ENCODE measurements around the gene NAALADL2. TPM values are rescaled to one million over a fixed set of nuclear protein-coding genes. Genes with fewer than 3 reads are reported as not detected.

Gene NAALADL2
- total and polyA plus RNA-seq, 2 of the 4 experiments (the other 2 are of a cell fraction), result 3.8 to 19.2 TPM

DNA sequence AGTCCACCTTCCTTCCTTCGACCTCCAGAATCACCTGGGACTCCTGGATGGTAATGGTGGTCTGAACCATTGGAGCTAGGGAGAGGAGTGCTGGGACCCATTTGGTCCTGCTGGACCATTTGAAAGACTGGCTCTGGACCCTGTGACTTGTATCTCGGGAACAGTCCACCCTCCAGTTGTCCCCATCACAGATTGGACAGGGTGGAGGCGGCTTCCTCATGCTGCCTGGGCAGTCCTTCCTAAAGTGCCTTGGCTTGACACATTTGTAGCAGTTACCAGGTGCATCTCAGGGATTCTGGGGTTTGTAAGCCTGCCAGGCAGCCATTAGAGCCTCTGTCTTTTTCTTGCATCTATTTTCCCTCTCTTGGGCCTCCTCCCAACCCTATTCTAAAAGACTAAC is 758.1 kb downstream of the NAALADL2 start:
- Histone ChIP-seq H3K36me3 (ENCODE audit: control insufficient read depth, insufficient read depth, low read length) (no peaks in the 10 kb centered on the region), H3K4me2 (ENCODE audit: low read depth, low read length) (no peak overlapping the region), H2BK20ac (ENCODE audit: low read depth, low read length) (no peak overlapping the region), H4K5ac (ENCODE audit: low read depth, low read length) (no peak overlapping the region), H4K91ac (ENCODE audit: insufficient read depth, low read depth, low read length) (no peak overlapping the region), H3K23ac (ENCODE audit: low read depth, low read length) (no peak overlapping the region), H3K4ac (ENCODE audit: low read depth, low read length) (no peak overlapping the region), H3K4me3 (ENCODE audit: insufficient read depth, low read depth, low read length) (no peak overlapping the region), H3K27ac (ENCODE audit: insufficient read depth, low read length) (no peak overlapping the region), H3K9me1 (ENCODE audit: insufficient read depth, low read length) (no peaks in the 10 kb centered on the region), H2BK5ac (ENCODE audit: low read depth, low read length, poor library complexity, severe bottlenecking) (no peak overlapping the region), H2BK15ac (ENCODE audit: low read depth, low read length) (no peak overlapping the region), H2BK120ac (ENCODE audit: low read depth, low read length) (no peak overlapping the region), H2AK9ac (replicated peaks; ENCODE audit: low read depth, low read length, poor library complexity) (no peak overlapping the region), H3K14ac (replicated peaks; ENCODE audit: low read depth, low read length) (no peak overlapping the region), H3K9me3 (ENCODE audit: control insufficient read depth, insufficient read depth, low read length) (no peaks in the 10 kb centered on the region), H2AFZ (replicated peaks; ENCODE audit: low read length, poor library complexity) (no peak overlapping the region), H4K20me1 (ENCODE audit: insufficient read depth, low read length) (no peaks in the 10 kb centered on the region), H3K27me3 (ENCODE audit: control insufficient read depth, insufficient read depth, low read length) (no peaks in the 10 kb centered on the region), H3K4me1 (ENCODE audit: control insufficient read depth, insufficient read depth, low read length) (no peaks in the 10 kb centered on the region), H2AK5ac (ENCODE audit: low read depth, low read length) (no peak overlapping the region), H3K18ac (ENCODE audit: low read depth, low read length) (no peak overlapping the region), H4K8ac (ENCODE audit: low read depth in 2 of 2, low read length in 2 of 2) (no peak overlapping the region), H3K79me1 (ENCODE audit: low read depth in 1 of 2, low read length in 2 of 2) (no peaks in the 10 kb centered on the region), H3K56ac (ENCODE audit: extremely low read depth, insufficient read depth, low read length) (no peak overlapping the region), H3K9ac (ENCODE audit: low read depth, low read length) (no peak overlapping the region)
- POLR2A ChIA-PET (ENCODE audit: unreplicated experiment), result no interaction called here
- in situ Hi-C loops (cut with MboI; ENCODE audit: low sequenced_read_pairs) (no loop called here), intact Hi-C loops (cut with micrococcal nuclease) (no loop called here), dilution Hi-C loops (cut with HindIII; ENCODE audit: low sequenced_read_pairs, unreplicated experiment) (no loop called here)
- no CpG with 5 or more reads among the region's 3 CpGs for WGBS, 2 experiments (ENCODE audit: extremely low coverage in 2 of 2, insufficient read length in 1 of 2)
- ATAC-seq (ENCODE audit: low read depth) (no peak), DNase-seq (no peak)
- no TSS peak for BruUV-seq (replicated peaks)
- TF ChIP-seq MAZ (IDR thresholded peaks at IDR 0.05; ENCODE audit: borderline replicate concordance, low read depth, low read length) (no peak), CHD1 (IDR thresholded peaks at IDR 0.05; ENCODE audit: low read depth, low read length) (no peak), RAD21 (IDR thresholded peaks at IDR 0.05; ENCODE audit: low read length) (no peak), CEBPB (IDR thresholded peaks at IDR 0.05; ENCODE audit: low read depth, low read length) (no peak), BHLHE40 (IDR thresholded peaks at IDR 0.05; ENCODE audit: low read depth, low read length) (no peak), FOS (IDR thresholded peaks at IDR 0.05; ENCODE audit: low read depth, low read length) (no peak), ELK1 (IDR thresholded peaks at IDR 0.05; ENCODE audit: borderline replicate concordance, low read depth, low read length) (no peak), SMC3 (IDR thresholded peaks at IDR 0.05; ENCODE audit: low read depth, low read length) (no peak)
- CTCF ChIA-PET, result no interaction called here

All from IMR-90 (cell line).